Ovary (tissue), 3 donors: Measurements from ENCODE around the gene HTRA1.

Source experiments
- EP300 ChIP-seq: sonication (generic); formaldehyde crosslinking; IDR thresholded peaks from one replicate; pipeline ENCODE4 v1.6.1; 2017; ENCODE audit warnings: antibody characterized with exemption
- POLR2A ChIP-seq: fragments of 450-650 bp; IDR thresholded peaks from one replicate; pipeline ENCODE4 v1.6.1; 2017; ENCODE audit warnings: antibody characterized with exemption, mild to moderate bottlenecking, moderate library complexity
- TF ChIP-seq, protein P1 (sequence below), 3 donors: fragments of 450-650 bp in 2 of 3; fragments of 200-600 bp in 1 of 3; IDR thresholded peaks; one replicate each; pipeline versions ENCODE4 v1.5.1 to v1.8.0; 2016 to 2022; ENCODE audit warnings: antibody characterized with exemption in 3 of 3, mild to moderate bottlenecking in 1 of 3
- donor health status: DM: no; HTN: no; CAD: no.

DNA sequence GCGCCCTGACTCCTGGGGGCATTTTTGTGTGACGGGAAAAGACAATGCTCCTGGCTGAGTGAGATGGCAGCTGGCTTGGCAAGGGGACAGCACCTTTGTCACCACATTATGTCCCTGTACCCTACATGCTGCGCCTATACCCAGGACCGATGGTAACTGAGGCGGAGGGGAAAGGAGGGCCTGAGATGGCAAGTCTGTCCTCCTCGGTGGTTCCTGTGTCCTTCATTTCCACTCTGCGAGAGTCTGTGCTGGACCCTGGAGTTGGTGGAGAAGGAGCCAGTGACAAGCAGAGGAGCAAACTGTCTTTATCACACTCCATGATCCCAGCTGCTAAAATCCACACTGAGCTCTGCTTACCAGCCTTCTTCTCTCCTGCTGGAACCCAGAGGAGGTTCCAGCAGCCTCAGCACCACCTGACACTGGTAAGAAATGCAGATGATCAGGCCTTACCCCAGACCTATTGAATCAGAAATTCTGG lies 6.7 kb upstream of the HTRA1 start, which contains the start of gene ARMS2:
- TF ChIP-seq, protein P1, sequence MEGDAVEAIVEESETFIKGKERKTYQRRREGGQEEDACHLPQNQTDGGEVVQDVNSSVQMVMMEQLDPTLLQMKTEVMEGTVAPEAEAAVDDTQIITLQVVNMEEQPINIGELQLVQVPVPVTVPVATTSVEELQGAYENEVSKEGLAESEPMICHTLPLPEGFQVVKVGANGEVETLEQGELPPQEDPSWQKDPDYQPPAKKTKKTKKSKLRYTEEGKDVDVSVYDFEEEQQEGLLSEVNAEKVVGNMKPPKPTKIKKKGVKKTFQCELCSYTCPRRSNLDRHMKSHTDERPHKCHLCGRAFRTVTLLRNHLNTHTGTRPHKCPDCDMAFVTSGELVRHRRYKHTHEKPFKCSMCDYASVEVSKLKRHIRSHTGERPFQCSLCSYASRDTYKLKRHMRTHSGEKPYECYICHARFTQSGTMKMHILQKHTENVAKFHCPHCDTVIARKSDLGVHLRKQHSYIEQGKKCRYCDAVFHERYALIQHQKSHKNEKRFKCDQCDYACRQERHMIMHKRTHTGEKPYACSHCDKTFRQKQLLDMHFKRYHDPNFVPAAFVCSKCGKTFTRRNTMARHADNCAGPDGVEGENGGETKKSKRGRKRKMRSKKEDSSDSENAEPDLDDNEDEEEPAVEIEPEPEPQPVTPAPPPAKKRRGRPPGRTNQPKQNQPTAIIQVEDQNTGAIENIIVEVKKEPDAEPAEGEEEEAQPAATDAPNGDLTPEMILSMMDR (IDR thresholded peaks at IDR 0.05), result no peak
- TF ChIP-seq POLR2A (no peak), EP300 (no peak)
